Measurements from ENCODE around the gene MAGI1.

DNA sequence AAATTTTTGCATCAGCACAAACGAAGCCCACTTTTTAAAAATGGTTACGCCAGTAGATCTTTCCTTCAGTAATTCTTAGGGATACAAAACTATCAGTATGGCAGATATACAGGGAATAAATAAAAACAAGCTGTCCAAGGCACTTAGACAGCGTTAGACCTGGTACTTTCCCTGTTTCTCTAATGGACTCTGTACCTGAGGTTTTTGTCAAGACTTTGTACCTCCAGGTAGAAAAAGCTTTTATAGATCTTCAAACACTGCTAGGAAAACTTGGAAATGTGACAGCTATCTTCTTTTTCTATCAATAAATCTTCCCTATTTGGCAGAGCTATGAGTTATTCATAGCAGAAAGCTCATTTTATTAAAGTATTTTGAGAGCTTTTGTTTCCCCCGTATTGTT, 477.8 kb downstream of the MAGI1 start:
- no peak for TF ChIP-seq CTCF (IDR thresholded peaks at IDR 0.05)
- no peak for TF ChIP-seq POLR2A (IDR thresholded peaks at IDR 0.05)
- no peak for TF ChIP-seq POLR2AphosphoS5 (IDR thresholded peaks at IDR 0.05; ENCODE audit: insufficient read depth in 1 of 2, low read depth in 1 of 2)

All from vagina (tissue), 2 donors.